Activated CD4-positive, alpha-beta T cell treated with anti-CD3 and anti-CD28 coated beads, Interleukin-2, Interleukin-6, amounts not matched to agents 100 ng/mL and 50 ng/mL, durations not matched to agents 16 hours and 8 hours (primary cell): ENCODE measurements around the gene SMAD3.

ENCODE experiments used
- DNase-seq: peaks from one replicate; pipeline ENCODE4 v3.0.0-alpha.2; 2020

The SMAD3 gene

GRCh38 chr15:67185621-67186225, 120.3 kb downstream of the SMAD3 start:
- peak; percentile 37 for DNase-seq

GRCh38 chr15:67186226-67186649, 120.8 kb downstream of the SMAD3 start:
- DNase-seq = no peak

GRCh38 chr15:67186688-67187087, 121.3 kb downstream of the SMAD3 start:
- no peak for DNase-seq

- DNase-seq = no peak
Measured at GRCh38 chr15:67187351-67187854, 122.0 kb downstream of the SMAD3 start.

GRCh38 chr15:67188551-67189218, 123.3 kb downstream of the SMAD3 start:
- no peak for DNase-seq

- DNase-seq = no peak
Measured at GRCh38 chr15:67189326-67190051, 124.1 kb downstream of the SMAD3 start.

GRCh38 chr15:67190326-67190725, 124.9 kb downstream of the SMAD3 start:
- DNase-seq = no peak

GRCh38 chr15:67190813-67191212, 125.4 kb downstream of the SMAD3 start:
- DNase-seq = no peak

GRCh38 chr15:67192185-67192820, 126.9 kb downstream of the SMAD3 start:
- DNase-seq = no peak

- DNase-seq = no peak
Measured at GRCh38 chr15:67193223-67193990, 128.0 kb downstream of the SMAD3 start.

- no peak for DNase-seq
Measured at GRCh38 chr15:67194171-67195114, 129.0 kb downstream of the SMAD3 start.

GRCh38 chr15:67195305-67195704, 129.9 kb downstream of the SMAD3 start:
- no peak for DNase-seq

GRCh38 chr15:67196222-67196621, 130.8 kb downstream of the SMAD3 start:
- DNase-seq = no peak

- DNase-seq = no peak
Measured at GRCh38 chr15:67196672-67197363, 131.4 kb downstream of the SMAD3 start.

- DNase-seq = no peak
Measured at GRCh38 chr15:67197364-67197695, 131.9 kb downstream of the SMAD3 start.

- no peak for DNase-seq
Measured at GRCh38 chr15:67198157-67198754, 132.9 kb downstream of the SMAD3 start.

- no peak for DNase-seq
Measured at GRCh38 chr15:67199391-67199790, 134.0 kb downstream of the SMAD3 start.

- no peak for DNase-seq
Measured at GRCh38 chr15:67199881-67200763, 134.7 kb downstream of the SMAD3 start.

GRCh38 chr15:67201136-67201535, 135.7 kb downstream of the SMAD3 start:
- no peak for DNase-seq
